ELF-1 (cell line): ENCODE data around the gene VCP.
"Not testable (repeated sequence)": the region's sequence is repeated elsewhere in the genome, so short reads cannot be mapped to it uniquely, and the experiment has no call there.

Experiments used
- DNase-seq: peaks from one replicate; pipeline ENCODE4 v3.0.0-alpha.2; 2016; ENCODE audit warnings: low read depth, low spot score

The VCP gene

DNA sequence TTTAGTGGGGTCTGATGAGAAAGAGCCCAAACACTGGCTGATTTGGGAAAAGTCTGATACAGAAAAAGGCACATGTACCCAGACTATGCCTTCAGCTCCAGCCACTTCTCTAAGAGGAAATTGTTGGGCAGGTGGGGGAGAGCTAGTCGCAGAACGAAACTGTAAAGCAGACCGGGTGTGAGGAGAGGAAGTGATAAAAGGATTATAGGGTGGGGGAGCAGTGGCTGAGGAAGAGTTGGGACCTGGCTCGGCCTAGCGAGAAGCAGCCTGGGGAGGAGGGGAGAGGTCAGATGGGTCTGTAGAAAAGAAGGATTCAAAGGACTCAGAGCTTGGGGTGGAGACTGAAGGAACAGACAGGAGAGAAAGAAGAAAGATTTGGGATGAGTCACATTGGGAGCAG, 49.0 kb downstream of the VCP start:
- not testable (repeated sequence) for DNase-seq

DNA sequence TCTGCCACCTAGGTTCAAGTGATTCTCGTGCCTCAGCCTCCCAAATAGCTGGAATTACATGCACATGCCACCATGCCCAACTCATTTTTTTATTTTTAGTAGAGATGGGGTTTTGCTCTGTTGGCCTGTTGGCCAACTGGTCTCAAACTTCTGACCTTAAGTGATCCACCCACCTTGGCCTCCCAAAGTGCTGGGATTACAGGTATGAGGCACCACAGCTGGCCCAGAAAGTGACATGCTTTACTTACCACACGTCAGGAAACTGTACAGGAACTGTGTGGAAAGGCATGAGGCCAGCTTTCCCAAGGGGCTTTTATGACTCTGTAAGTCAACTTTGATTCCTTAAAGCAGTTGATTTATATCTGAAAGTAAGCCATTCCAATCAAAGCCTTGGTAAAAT, 57.9 kb downstream of the VCP start:
- DNase-seq, result no peak

DNA sequence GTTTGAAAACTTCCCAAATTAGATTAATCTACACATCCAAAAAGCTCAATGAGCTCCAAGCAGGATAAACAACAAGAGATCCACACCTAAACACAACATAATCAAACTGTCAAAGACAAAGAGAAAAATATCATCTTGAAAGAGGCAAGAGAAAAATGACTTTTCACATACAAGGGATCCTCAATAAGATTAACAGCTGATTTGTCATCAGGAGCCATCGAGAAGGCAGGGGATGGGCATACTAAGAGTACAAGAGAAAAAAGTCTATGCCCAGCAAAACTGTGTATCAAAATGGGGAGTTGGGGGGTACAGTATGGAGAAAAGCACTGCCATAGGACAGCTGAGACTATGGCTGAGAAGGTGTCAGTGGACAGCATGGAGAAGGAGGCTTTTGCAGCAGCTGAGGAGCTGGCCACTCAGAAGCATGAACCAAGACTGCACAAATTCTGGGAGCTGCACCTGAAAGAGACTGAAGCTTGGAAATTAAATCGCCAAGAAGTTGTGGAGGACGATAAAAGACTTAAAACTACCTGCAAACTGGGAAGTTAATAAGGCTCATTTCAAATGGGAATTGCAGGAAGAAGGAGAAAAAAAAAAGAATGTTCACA, 62.0 kb downstream of the VCP start:
- no peak for DNase-seq
